PFSK-1 (cell line): Measurements from ENCODE around the gene BLOC1S4.

Experiments
- POLR2AphosphoS5 ChIP-seq: IDR thresholded peaks from 2 replicates; pipeline ENCODE4 v1.6.1; 2012; ENCODE audit warnings: low read depth, mild to moderate bottlenecking, control low read depth, low read length, moderate library complexity
- SIN3A ChIP-seq: IDR thresholded peaks from 2 replicates; pipeline ENCODE4 v1.6.1; 2012; ENCODE audit warnings: mild to moderate bottlenecking, low read length, moderate library complexity, borderline replicate concordance; ENCODE audit not compliant: insufficient read depth

DNA sequence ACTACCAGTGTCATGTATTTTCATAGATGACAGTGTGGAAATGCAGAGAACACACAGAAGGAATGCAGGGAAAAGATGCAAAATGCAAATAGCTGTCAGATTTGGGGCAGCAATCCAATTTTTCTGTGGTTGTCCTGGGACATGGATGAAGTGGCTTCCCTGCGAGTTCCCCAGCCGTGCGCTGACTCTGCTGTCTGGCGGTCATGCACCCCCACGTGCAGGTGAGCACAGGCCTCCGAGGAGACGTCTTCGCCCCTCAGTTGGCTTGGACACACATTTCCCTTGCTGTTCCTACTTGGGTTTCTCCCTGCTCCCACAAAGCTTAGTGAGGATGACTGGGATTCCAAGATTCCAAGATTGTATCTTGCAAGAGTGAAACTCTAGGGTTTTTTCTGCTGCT lies 24.4 kb downstream of the BLOC1S4 start:
- TF ChIP-seq SIN3A (no peak), POLR2AphosphoS5 (no peak)
